IPS DF 4.7 (cell line): Measurements from ENCODE around the gene EXOC4.
"Not testable (repeated sequence)": the region's sequence is repeated elsewhere in the genome, so short reads cannot be mapped to it uniquely, and the experiment has no call there.

Experiments
- DNase-seq: peaks from one replicate; pipeline ENCODE4 v3.0.0-alpha.2; 2013; ENCODE audit warnings: low spot score; ENCODE audit errors: extremely low read depth

Gene EXOC4

DNA sequence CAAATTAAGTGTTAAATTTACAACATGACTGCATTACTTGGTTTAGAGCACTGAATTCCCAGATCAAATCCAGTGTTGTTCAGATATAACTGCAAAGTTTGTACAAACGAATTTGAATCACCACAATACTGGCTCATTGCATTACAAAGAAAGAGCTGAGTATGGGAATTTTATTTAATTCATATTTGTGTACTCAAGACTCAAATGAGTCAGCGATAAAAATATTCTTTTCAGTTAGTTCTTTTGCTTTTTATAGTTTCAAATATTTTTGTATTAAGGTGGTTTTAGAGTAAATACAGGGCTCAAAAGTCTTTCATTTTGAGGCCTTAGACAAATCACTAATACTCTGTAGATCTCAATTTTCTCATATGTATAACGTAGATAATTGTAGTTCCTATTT lies 805.6 kb downstream of the EXOC4 start:
- no peak for DNase-seq

DNA sequence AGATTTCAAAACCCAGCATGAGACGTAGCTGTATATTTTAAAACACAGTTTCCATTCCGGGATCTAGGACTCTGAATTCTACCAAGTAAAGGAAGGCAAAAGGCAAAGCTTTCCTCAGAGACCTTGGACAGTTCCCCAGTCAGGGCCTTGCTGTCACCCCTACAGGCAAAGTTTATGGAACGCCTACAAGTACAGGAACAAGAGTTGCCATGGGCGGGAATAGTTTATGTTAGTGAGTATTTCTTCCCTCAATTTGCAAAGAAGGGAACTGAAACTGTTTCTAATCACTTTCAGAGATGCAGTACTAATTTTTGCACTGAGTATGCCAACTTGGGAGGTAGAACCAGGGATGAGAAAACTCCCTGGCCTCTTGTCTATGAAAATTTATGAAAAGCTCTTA lies 806.1 kb downstream of the EXOC4 start:
- DNase-seq: no peak

DNA sequence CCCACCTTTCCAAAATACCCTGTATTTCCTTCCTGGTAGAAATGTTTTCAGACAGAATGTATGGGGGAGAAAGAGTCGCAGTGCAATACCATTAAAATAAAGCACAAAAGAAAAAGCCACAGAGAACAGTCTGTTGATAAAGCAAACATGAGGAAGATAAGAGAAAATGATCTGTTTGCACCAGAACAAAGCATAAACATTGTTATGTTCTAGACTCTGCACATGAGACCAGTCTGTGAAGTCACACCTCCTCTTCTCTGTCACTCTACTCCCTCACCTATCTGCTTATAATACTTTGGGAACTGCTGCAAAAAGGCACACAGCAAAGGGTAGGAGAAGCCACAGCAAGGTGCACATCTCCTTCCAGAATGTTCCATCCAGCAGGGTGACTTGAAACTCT lies 807.0 kb downstream of the EXOC4 start:
- no peak for DNase-seq

DNA sequence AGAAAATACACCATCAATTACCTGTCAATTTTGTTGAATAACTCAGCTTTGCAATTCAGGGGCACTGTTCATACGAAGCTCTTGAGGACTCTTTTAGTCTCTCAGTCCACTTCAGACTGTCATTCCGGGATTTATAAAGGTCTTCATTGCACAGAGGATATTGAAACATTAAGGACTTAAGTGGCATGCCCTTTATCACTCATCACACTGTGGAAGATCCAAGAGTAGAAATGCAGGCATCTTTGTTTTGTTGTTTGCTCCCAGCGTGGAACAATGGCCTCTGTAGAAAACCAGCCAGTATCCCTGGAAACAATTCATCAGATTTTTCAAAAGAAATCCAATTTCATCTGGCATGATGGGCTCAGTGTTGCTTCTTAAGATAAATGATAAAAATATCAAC lies 808.0 kb downstream of the EXOC4 start:
- no peak for DNase-seq

DNA sequence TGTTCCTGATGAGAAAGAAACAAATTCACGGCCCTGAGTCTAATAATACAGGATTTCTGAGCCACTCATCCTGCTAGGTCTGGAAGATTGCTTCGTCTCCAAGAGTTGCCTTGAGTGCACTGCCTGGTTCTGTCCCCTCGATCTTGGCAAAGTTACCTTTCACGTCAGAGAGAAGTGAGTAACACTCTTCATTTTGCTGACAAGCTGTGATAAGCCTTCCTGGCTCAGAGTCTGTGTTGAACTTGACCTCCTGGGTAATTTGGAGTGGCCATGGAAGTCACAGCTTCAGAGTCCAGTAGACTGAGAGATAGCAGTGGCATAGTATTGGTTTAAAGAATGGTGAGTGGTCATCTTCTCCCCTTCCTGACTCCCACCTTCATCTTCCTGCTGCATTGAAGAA lies 809.6 kb downstream of the EXOC4 start:
- no peak for DNase-seq

DNA sequence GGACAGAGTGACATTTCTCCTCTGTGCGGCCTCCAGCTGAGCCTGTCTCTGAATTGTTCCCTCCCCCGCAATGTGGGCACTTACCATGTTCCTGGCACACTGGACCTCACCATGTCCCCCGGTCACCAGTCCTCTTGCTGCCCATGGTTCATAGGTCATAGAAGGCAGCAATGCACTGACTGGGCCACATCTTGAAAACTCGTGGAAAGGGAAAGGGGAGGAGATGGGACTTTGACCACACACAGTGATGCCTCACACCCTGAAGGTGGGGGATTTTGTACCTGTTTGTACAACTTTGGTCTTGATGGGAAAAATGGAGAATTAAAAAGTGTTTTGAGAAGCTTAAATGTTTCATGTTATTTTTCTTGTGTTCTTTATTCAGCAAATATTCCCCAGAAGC lies 812.5 kb downstream of the EXOC4 start:
- DNase-seq: no peak

DNA sequence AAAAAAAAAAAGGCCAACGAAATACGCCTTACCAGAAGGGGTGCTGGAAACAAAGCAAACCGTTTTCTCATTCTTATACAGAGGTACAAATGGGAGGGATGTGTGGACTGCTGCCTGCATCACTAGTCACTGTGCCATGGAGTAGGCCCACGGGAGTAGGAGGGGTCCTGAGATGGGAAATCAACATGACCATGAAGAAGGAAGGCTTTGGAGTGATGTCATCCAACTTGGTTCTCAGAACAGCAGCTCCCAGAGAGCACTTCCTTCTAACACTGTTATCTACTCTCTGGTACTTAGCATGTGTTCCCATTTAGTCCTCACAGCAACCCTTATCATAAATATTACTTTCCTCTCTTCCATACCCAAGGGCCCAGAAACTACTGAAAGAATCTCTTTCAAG lies 814.3 kb downstream of the EXOC4 start:
- no peak for DNase-seq

DNA sequence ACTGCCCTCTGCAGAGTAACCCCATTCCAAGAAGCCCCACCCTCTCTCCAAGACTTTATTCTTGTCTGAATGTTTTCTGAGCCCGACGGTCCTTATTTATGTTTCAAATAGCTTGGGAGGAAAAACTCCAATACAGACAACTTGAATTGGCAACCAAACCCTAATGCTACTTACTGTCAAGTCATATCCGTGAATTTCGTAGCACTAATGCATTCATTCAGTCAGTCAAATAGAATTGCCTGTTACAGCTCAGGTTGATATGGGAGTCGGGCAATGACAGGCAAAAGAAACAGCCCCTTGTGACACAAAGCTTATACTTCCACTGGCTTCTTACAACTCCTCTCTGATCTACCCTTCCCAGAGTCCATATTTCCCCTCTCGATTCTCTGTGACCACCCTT lies 815.8 kb downstream of the EXOC4 start:
- DNase-seq: no peak

DNA sequence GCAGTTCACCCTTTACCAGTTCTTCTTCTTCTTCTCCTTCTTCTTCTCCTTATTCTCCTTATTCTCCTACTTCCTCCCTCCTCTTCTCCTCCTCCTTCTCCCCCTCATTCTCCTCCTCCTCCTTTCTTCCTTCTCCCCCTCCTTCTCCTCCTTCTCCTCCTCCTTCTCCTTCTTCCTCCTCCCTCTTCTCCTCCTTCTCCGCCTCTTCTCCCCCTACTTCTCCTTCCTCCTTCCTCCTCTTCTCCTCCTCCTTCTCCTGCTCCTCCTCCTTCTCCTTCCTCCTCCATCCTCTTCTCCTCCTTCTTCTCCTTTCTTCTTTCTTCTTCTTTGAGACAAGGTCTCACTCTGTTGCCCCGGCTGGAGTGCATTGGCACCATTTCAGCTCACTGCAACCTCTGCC lies 816.3 kb downstream of the EXOC4 start:
- no peak for DNase-seq

DNA sequence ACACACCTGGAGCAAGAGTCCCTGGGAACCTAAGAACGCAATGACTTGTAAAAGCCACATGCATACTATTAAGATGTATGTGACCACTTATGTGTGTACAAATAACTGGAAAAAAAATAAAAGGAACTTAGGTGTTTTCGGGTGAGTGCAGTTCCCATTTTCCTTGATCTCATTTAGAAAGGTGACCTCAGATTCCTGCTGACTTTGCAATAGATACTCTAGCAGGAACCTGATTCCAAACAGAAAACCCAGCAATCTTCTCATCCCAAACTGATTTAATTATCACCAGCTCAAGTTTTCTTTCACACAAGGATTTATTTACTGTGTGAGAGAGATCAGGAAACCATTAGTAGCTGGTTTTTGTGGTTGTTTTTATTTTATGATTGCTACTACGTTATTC lies 817.8 kb downstream of the EXOC4 start:
- DNase-seq: no peak

DNA sequence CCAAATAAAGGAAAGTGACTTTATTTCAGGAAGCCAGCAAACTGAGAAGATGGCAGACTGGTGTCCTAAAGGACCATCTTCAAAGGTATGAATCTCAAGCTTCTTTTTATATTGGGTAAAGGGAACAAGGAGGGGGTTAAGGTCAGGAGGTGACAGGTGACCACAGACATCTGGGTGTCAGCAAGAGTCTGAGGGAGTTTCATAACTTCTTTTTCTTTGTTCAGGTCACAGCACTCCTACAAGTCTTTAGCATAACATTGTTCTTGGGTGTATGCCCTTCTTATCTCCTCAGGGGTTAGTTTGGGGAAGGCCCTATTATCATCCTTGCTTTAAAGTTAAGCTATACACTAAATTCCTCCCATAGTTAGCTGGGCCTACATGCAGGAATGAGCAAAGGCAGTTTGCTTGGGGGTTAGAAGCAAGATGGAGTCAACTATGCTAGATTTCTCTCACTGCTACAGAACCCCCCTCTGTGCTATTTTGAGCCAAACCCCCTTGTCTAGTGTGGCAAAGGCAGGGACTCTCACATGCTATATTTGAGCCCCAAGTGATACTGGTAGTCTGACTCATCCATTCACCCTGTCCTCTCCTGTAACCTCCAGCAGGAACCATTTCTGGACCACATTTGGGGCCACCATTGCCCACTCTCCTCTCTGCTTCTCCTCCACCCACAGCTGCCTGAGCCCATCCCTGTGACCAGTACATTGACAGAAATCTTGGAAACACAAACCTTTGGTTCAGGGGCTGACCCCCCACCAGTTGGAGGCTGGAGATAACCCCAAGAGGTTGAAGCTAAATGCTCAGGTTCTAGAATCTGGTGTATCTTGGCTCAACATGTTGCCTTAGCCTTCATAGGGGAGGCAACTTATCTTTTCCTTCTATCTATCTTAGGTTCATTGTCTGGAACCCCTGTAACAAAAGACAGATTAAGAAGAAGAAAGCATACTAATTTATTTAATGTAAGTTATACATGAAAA lies 818.8 kb downstream of the EXOC4 start:
- DNase-seq: no peak

DNA sequence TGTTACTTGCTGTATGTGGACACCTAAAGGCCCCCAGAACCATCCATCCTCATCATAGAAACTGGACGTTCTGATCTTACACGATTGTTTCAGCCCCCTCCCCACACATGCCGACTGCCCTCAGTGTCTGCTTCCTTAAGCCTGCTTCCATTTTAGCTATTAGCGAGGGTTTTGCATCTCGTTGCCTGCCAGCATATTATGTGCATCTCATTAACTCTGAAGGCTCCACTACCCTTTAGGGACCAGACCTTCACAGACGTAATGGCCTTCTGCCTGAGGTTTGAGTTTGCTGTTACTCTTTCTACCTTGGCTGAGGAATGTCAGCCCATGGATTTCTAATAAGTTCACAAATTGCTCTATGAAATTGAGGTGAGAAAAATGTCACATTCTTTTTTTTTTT lies 820.4 kb downstream of the EXOC4 start:
- no peak for DNase-seq

DNA sequence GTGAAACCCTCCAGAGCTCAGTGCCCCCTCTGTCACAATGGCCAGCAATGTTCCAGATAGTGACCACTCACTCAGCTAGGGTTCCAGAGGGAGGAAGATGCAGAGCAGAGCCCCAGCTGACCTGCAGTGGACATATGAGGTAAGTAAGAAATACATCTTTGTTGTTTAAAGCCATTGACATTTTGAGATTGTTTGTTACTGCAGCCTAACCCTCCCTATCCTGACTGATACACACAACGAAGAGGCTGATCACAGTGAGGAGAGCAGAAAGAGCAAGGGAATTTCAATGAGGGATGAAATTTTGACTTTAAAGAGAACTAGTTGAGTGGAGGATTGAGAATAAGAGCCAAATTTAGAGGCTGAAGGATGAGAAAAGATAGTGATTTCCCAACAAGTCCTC lies 822.9 kb downstream of the EXOC4 start:
- DNase-seq: no peak

DNA sequence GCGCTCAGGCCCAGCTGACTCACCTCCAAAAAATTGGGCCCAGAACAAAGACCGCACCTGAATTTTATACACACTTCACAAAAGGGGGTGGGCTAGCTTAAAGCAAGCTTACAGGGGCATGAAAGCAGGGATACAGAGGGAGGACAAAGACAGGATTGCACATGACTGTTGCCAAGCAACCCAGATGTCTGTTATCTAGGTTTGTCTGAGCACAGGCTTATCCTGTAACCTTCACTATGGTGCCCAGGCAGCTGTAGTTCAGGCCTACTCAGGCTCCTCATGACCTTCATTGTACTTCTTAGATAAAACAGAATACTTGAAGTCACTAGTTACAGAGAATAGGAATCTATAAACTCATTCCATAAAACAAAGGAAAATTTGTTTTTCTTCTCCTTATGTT lies 824.7 kb downstream of the EXOC4 start:
- DNase-seq: not testable (repeated sequence)

DNA sequence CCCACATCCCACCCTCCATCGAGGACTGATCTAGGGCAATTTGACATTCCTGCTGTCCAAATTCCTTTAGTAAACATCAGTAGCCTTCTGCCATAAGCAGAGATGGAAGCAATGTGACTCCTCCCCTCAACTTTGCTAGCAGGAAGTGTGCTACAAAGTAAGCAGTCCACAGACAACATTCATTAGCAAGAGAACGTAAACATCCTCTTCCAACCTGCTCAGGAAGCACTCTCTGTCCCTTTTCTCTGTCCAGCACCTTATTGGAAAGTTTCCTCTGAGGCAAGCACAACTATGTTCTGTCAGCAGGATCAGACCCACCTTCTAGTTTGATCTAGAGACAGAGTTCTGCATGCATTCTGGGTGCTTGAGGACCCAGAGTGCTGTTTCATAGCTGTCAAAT lies 826.1 kb downstream of the EXOC4 start:
- no peak for DNase-seq

DNA sequence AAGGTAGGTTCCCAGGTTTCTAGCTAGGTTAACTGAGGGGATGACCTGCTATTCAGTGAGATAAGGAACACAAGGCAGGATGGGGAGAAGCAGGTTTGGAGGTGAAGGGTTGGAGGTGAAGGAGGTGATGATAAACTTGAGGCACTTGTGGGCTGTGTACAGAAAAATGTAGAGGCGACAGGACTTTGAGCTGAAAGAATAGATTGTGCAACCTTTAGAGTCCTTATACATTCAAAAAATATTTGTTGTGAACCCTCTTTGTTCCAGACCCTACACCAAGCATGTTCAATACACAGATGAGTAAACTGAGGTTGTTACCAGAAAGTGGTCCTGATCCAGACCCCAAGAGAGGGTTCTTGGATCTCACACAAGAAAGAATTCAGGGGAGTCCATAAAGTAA lies 828.8 kb downstream of the EXOC4 start:
- no peak for DNase-seq

DNA sequence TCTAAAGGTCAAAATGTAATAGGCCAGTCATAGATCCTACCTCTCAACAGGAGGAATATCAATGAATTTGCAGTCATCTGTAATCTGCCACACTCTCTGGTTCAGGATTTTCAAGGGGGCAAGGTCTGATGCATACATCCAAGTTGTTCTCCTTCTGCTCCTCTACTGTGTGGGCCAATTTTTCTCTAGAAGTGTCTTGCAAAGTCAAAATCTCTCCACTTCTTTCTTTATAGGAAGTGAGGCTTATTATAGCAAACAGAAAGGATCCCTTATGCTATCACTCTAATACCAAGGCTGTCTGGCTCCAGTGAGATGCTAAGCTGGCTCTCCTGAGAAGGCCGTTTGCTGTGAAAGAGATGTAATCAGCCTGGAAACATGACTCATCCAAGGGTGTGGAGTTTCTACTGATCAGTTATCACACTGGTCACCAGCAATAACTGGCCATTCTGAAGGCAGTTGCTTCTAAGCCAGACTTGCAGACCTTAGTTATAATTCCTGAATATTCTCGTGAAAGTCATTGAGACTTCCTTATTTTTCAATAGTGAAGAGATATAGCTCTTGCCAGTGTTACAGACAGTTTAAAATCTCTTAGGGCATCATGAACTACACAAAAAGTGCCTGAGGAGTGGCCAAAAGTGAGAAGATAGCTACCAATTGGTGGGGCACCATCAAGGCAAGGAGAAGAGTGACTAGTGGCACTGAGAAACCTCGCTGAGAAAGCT lies 831.0 kb downstream of the EXOC4 start:
- no peak for DNase-seq

DNA sequence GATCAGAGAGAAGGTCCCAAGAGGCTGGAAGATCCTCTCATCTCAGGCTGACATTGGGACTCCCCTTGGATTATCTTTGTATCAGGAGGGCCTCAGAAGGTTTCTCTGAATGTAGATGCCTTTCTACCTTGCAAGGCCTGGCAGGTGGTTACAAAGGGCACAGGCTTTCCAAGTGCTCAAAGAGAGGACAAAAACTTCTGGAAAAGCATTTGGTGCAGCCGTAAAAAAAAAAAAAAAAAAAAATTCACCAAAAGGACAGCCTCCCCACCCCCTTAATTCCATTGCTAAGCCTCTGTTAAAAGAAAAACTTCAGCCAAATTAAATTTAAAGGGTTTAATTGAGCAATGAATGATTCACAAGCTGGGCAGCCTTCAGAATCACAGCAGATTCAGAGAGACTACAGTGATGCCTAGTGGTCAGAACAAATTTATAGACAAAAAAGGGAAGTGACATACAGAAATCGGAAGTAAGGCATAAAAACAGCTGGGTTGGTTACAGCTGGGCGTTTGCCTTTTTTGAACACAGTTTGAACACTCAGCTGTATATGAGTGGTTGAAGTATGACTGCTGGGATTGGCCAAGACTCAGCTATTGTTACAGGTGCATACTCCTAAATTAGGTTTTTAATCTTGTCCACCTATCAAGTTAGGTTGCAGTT lies 831.7 kb downstream of the EXOC4 start:
- no peak for DNase-seq

DNA sequence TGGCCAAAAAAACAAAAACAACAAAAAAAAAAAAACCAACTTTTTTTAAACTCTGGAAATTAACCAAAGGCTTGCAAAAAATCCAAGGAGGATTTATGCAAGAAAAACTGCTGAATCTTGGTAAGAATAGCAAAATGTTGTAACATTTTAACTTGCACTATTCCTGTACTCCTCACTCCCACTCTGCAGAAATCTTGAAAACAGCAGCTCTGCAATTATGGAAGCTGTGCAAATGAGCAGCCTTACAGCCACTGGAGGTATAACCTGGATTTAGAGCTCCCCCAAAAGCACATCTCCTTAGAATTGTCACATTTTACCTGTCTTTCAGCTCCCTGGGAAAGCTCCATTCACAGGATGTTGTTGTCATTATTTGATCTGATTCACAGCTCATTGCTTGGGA lies 832.4 kb downstream of the EXOC4 start:
- no peak for DNase-seq

DNA sequence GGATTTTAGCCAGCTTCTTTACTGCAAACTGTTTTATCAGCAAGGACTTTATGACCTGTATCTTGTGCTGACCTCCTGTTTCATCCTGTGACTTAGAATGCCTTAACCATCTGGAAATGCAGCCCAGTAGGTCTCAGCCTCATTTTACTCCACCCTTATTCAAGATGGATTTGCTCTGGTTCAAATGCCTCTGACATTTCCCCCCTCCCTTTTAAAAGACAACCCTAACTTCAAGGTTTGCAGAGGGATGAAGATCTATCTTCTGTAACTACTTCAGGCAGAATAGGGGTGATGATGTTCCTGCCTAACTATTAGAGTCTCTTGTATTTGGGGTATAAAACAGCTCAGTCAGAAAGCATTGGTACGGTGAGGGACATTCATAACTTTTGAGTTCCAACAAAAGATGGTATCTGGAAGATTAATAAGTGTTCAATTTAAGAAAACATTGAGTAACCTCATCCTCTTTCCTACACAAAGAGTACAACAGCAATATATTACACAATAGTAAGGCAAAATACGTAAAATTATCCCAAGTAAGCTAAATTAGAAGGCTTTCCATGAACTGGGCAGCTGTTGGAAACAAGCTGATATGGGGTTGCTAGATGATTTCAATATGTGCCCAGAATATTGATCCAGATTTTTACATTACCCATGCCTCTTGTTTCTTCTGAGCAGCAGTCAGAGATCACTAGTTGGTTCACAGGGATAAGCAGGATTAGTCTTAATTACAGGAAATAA lies 834.3 kb downstream of the EXOC4 start:
- no peak for DNase-seq

DNA sequence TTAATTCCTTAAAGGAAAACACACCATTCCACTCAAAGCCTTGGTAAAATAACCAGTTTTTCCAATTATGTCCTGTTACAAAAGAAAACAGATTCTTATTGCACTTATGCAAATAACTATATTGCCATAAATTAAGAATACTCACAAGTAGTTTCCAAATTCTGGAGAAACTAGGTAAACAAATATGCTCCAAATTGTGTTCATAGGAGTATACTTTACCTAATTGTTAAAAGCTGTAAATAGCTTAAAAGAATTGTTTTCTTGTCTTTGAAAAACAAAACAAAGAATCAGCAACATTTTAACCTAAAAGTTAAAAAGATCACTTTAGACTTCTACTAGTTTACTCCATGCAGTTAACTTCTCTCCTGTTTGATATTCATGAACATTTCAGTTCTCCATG lies 835.3 kb downstream of the EXOC4 start:
- DNase-seq: no peak

DNA sequence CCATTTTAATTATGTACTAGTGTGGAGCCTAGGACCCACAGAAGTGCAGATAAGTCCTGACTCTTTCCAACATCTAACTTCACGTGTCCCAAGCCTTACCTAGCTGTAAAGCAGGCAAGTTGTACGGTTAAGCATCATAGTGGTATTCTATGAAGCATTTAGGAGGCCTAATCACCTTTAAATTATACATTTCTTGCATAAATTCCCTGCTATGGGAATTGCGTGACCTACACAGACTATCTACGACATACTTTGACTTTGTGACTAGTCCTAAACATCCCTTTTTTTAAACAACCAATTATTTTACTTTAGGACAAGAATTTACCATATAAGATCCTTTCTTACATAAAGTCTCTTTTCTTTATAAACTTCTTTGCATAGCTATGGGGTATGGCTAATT lies 836.6 kb downstream of the EXOC4 start:
- DNase-seq: peak; percentile 7
